NCI-H146 treated with DMSO at 0.1 percent for 48 hours (cell line): Measurements from ENCODE around the gene IFITM1.
"Not testable (repeated sequence)": the region's sequence is repeated elsewhere in the genome, so short reads cannot be mapped to it uniquely, and the experiment has no call there.

Experiments
- DNase-seq: peaks from one replicate; lab custom pipeline; 2025; ENCODE audit not compliant: unreplicated experiment; lab: John Stamatoyannopoulos, UW

The IFITM1 gene

GRCh38 chr11:293852-294661 lies 19.8 kb upstream of the IFITM1 start:
- DNase-seq, result no peak

GRCh38 chr11:294780-295179 lies 19.1 kb upstream of the IFITM1 start:
- DNase-seq, result no peak

GRCh38 chr11:295351-296170 lies 18.3 kb upstream of the IFITM1 start:
- DNase-seq, result no peak

- no peak for DNase-seq
Observed at GRCh38 chr11:296171-297050, 17.4 kb upstream of the IFITM1 start.

GRCh38 chr11:297051-297585 lies 16.7 kb upstream of the IFITM1 start:
- no peak for DNase-seq

GRCh38 chr11:297586-298405 lies 16.0 kb upstream of the IFITM1 start:
- DNase-seq, result no peak

- no peak for DNase-seq
Observed at GRCh38 chr11:298406-299065, 15.3 kb upstream of the IFITM1 start.

GRCh38 chr11:299081-299891 lies 14.6 kb upstream of the IFITM1 start, which contains the start of gene IFITM5:
TSS of gene IFITM5 (minus strand) at chr11:299526. CDS start at chr11:299490, 36 bp downstream.
- DNase-seq, result no peak

GRCh38 chr11:299951-300735 lies 13.7 kb upstream of the IFITM1 start:
- DNase-seq, result no peak

GRCh38 chr11:303363-303762 lies 10.5 kb upstream of the IFITM1 start:
- DNase-seq, result no peak

- DNase-seq, result no peak
Observed at GRCh38 chr11:304061-304506, 9.8 kb upstream of the IFITM1 start.

- DNase-seq, result peak; percentile 45
Observed at GRCh38 chr11:304915-305843, 8.7 kb upstream of the IFITM1 start.

GRCh38 chr11:305844-306211 lies 8.0 kb upstream of the IFITM1 start:
- DNase-seq, result no peak

GRCh38 chr11:306645-307371 lies 7.0 kb upstream of the IFITM1 start:
- no peak for DNase-seq

- not testable (repeated sequence) for DNase-seq
Observed at GRCh38 chr11:307766-308708, 5.8 kb upstream of the IFITM1 start, which contains the start of gene IFITM2. TSS of gene IFITM2 (plus strand) at chr11:307816. CDS start at chr11:308193, 377 bp downstream.
